SK-N-SH treated with all-trans-retinoic acid at 6 μM for 48 hours (cell line): ENCODE results near the gene ZMIZ1.

Experiments
- ATAC-seq: fragments of 200-7000 bp; cut with Tn5 transposase; 3 replicates; pipeline ENCODE4 v1.9.1; 2020; ENCODE audit warnings: mild to moderate bottlenecking, moderate library complexity
- CSDC2 ChIP-seq: fragments of 250-450 bp; sonication (Bioruptor Pico); IDR thresholded peaks from 2 replicates; pipeline ENCODE4 v1.5.0; 2020; ENCODE audit warnings: mild to moderate bottlenecking, moderate library complexity
- GLIS3 ChIP-seq: fragments of 250-450 bp; sonication (Bioruptor Pico); IDR thresholded peaks from 2 replicates; pipeline ENCODE4 v1.5.0; 2020; ENCODE audit warnings: mild to moderate bottlenecking, moderate library complexity
- ISL1 ChIP-seq: fragments of 250-450 bp; sonication (Bioruptor Pico); IDR thresholded peaks from 2 replicates; pipeline ENCODE4 v2.1.2; 2022; ENCODE audit warnings: mild to moderate bottlenecking, moderate library complexity
- OSR1 ChIP-seq: fragments of 250-450 bp; sonication (Bioruptor Pico); IDR thresholded peaks from 2 replicates; pipeline ENCODE4 v1.8.0; 2022; ENCODE audit warnings: moderate library complexity, mild to moderate bottlenecking, inconsistent platforms
- PPARA ChIP-seq: fragments of 250-450 bp; sonication (Bioruptor Pico); IDR thresholded peaks from 2 replicates; pipeline ENCODE4 v1.5.0; 2020; ENCODE audit warnings: mild to moderate bottlenecking, borderline replicate concordance
- RARB ChIP-seq: fragments of 250-450 bp; sonication (Bioruptor Pico); IDR thresholded peaks from 2 replicates; pipeline ENCODE4 v1.8.0; 2021; ENCODE audit warnings: mild to moderate bottlenecking, moderate library complexity
- SNAI2 ChIP-seq: fragments of 250-450 bp; sonication (Bioruptor Pico); IDR thresholded peaks from 2 replicates; pipeline ENCODE4 v1.5.0; 2020; ENCODE audit warnings: mild to moderate bottlenecking, moderate library complexity
- TCF4 ChIP-seq: fragments of 250-450 bp; sonication (Bioruptor Pico); IDR thresholded peaks from 2 replicates; pipeline ENCODE4 v1.8.0; 2021; ENCODE audit warnings: mild to moderate bottlenecking, moderate library complexity, borderline replicate concordance
- ZFP3 ChIP-seq: fragments of 250-450 bp; sonication (Bioruptor Pico); IDR thresholded peaks from 2 replicates; pipeline ENCODE4 v1.5.0; 2020; ENCODE audit warnings: mild to moderate bottlenecking, moderate library complexity
- ZFP30 ChIP-seq: fragments of 450-650 bp; formaldehyde crosslinking; IDR thresholded peaks from 2 replicates; pipeline ENCODE4 v1.5.0; 2022; ENCODE audit warnings: mild to moderate bottlenecking, moderate library complexity
- ZNF70 ChIP-seq: fragments of 450-650 bp; formaldehyde crosslinking; IDR thresholded peaks from 2 replicates; pipeline ENCODE4 v1.5.0; 2020; ENCODE audit warnings: mild to moderate bottlenecking, moderate library complexity
- ZNF8 ChIP-seq: fragments of 450-650 bp; formaldehyde crosslinking; IDR thresholded peaks from 2 replicates; pipeline ENCODE4 v1.5.0; 2020; ENCODE audit warnings: mild to moderate bottlenecking, moderate library complexity
- TF ChIP-seq, protein P1 (sequence below): fragments of 250-450 bp; sonication (Bioruptor Pico); IDR thresholded peaks from 2 replicates; pipeline ENCODE4 v1.8.0; 2020; ENCODE audit warnings: mild to moderate bottlenecking, moderate library complexity, borderline replicate concordance
- TF ChIP-seq, protein P2 (sequence below): fragments of 250-450 bp; sonication (Bioruptor Pico); IDR thresholded peaks from 2 replicates; pipeline ENCODE4 v1.5.1; 2021; ENCODE audit warnings: mild to moderate bottlenecking, moderate library complexity
- TF ChIP-seq, protein P3 (sequence below): fragments of 250-450 bp; sonication (Bioruptor Pico); IDR thresholded peaks from 2 replicates; pipeline ENCODE4 v1.5.0; 2020; ENCODE audit warnings: mild to moderate bottlenecking, moderate library complexity
- TF ChIP-seq, protein P4 (sequence below): fragments of 250-450 bp; sonication (Bioruptor Pico); IDR thresholded peaks from 2 replicates; pipeline ENCODE4 v1.8.0; 2021; ENCODE audit warnings: low read depth, mild to moderate bottlenecking, moderate library complexity, borderline replicate concordance

The ZMIZ1 gene

DNA sequence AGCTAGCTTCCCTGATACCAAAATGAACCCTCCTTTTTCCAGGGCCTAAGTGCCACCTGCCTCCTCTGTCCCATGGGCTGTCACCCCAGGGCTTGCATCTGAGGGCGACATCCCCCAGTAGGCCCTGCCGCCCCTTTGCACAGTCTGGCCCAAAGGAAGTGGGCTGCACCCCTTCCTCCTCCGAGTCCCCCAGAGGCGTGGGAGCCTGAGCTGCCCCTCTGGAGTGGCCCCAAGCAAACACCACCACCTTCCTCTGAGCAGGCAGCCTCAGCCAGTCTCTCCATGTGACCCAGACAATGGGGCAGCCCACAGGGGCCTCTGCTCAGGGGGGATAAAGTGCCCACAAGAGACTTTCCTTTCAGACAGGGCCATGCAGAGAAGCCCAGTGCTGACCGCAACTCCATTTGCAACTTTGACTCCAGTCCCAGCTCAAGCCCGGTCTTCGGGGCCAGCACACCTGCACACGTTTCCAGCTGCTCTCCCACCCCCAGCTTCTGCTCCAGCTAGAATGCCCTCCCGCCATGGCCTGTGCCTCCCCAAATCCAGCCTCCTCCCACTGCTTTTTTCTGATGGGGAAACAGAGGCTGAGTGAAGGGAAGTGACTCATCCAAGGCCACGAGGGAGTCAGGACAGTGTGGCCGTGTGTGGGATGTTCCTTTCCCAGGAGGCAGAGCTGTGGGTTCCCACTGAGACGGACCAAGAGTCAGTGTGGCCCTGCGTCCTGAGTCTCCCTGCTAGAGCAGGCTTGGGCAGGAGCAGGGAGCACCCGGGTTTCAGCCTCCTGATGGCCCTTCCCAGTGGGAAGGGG, 111.9 kb downstream of the ZMIZ1 start:
- ATAC-seq = no peak
- TF ChIP-seq PPARA (no peak), ISL1 (CRISPR knock-in tag) (no peak)

DNA sequence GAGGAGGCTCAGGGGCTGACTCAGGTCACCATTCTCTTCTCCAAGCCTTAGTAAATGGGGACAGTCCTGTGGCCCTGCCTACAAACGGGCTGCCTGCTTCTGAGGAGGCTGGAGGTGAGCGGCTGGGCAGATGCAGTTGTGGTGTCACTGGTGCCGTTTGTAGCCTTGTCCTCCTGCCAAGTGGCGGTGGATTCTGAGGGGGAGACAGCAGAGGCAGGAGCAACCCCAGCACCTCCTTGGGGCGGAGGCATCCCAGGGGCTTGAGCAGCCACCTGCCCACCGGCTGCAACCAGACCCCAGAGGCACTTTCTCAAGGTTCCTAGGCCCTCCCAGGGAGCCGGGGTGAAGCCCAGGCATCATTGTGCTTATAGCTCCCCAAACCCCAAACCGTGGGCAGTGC, 112.5 kb downstream of the ZMIZ1 start:
- ATAC-seq = no peak
- TF ChIP-seq ZFP3 (CRISPR knock-in tag) = no peak
- TF ChIP-seq GLIS3 (CRISPR knock-in tag) = no peak

DNA sequence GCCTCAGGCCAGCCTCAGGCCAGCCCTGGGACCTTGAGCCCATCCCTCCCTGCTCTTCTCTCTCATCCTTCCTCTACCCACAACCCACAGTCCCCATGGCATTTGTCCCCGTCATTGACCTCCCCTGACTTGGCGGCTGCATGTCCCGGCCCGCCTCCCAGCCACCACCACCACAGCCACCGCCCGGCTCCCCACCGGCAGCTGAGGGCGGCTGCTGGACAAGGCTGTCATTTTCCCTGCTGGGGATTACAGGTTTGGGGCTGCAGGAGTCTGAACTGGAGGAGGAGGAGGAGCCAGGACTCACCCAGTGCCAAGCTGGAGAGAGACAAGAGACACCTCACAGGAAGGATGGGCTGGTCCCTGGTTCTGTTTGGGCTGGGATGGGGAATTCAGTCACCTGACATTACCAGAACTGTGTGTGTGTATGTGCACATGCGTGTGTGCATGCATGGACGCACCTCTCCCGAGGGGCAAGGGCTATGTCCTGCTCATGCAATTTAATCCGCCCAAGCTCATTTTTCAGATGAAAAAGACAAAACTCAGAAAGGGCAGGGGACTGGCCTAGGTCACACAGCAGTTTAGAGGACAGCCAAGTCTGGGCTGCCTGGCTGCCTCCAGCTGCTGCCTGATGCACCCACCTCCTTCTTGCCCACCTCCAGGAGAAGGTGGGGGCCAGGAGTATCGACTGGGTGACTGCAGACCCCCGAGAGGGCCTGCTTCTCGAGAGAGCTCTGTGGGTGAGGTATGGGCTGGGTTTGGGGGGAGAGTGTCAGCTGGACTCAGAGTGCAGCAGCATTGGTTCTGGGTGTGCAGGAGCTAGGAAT, 113.1 kb downstream of the ZMIZ1 start:
- no peak for ATAC-seq
- TF ChIP-seq, protein P1, sequence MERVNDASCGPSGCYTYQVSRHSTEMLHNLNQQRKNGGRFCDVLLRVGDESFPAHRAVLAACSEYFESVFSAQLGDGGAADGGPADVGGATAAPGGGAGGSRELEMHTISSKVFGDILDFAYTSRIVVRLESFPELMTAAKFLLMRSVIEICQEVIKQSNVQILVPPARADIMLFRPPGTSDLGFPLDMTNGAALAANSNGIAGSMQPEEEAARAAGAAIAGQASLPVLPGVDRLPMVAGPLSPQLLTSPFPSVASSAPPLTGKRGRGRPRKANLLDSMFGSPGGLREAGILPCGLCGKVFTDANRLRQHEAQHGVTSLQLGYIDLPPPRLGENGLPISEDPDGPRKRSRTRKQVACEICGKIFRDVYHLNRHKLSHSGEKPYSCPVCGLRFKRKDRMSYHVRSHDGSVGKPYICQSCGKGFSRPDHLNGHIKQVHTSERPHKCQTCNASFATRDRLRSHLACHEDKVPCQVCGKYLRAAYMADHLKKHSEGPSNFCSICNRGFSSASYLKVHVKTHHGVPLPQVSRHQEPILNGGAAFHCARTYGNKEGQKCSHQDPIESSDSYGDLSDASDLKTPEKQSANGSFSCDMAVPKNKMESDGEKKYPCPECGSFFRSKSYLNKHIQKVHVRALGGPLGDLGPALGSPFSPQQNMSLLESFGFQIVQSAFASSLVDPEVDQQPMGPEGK (CRISPR knock-in tag) = no peak
- TF ChIP-seq ZNF70 (CRISPR knock-in tag) (no peak), ZFP30 (CRISPR knock-in tag) (no peak), OSR1 (CRISPR knock-in tag) (no peak), SNAI2 (CRISPR knock-in tag) (no peak), ZNF8 (CRISPR knock-in tag) (no peak)

DNA sequence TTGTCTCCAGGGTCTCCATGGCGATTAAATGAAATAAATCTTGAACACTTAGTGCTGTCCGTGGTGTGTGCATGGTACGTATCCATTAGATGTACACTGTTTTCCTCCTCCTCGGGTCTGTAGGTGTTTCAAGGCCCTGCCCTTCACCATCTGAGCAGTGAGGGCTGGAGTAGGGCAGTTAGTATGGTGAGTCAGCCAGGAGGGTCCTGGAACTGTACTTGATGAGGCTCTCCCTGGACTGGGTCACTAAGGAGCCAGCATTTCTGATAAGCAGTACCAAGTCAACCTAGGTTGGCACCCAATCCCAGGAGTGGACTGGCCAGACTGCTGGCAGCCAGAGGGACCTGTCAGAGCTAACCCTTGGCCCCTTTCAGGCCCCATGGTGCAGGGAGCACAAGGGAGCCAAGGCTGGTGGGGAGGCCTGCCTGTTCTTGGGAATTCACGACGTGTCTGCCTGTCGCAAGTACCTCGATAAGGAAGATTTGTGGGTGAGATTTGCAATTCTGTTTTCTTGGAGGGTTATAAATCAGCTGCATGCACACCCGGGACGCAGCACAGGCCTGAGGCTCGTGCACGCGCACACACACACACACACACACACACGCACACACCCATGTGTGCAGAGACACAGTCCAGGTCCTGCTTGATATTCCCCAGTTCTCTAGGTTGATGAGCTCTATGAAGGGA, 114.2 kb downstream of the ZMIZ1 start:
- ATAC-seq = no peak
- no peak for TF ChIP-seq ISL1 (CRISPR knock-in tag)

DNA sequence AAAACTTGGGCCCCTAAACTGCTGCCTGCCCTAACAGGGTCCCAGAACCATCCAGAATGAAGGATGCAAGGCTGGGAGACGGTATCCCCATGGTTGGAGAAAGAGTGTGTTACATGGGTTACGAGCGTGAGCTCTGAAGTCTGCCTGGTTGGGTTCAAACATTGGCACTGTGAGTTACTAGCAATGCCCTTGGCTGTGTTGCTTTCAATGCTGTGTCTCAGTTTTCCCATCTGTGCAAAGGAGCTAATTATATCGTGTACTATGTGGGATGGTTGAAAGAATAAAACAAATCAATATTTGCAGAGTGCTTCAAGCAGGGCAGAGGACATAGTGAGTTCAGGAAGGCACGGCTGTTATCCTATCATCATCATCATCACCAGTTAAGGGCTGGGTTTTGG, 114.7 kb downstream of the ZMIZ1 start:
- TF ChIP-seq, protein P2, sequence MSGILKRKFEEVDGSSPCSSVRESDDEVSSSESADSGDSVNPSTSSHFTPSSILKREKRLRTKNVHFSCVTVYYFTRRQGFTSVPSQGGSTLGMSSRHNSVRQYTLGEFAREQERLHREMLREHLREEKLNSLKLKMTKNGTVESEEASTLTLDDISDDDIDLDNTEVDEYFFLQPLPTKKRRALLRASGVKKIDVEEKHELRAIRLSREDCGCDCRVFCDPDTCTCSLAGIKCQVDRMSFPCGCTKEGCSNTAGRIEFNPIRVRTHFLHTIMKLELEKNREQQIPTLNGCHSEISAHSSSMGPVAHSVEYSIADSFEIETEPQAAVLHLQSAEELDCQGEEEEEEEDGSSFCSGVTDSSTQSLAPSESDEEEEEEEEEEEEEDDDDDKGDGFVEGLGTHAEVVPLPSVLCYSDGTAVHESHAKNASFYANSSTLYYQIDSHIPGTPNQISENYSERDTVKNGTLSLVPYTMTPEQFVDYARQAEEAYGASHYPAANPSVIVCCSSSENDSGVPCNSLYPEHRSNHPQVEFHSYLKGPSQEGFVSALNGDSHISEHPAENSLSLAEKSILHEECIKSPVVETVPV = no peak
- TF ChIP-seq CSDC2 (CRISPR knock-in tag) = no peak
- TF ChIP-seq, all 23 proteins: peak for 0
- no peak for ATAC-seq

DNA sequence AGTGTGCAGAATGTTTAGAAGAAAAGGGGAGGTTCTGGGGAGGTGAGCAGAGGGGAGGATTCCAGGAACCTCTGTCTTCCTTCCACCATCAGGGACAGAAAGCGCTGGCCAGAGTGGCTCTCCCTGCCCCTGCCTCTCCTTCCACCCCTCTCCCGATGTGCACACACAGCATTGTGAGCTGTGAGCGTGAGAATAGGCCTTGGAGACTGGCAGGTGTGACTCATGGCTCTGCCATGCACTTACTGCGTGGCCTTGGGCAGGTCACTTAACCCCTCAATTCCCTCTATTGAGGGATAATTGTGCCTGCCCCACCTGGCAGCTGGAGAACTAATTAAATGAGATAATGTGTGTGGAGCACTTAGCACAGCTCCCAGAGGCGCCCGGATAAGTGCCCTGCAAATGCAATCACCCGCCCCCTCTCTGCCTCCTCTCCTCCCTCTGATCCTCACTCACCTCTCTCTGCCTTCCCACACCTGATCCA, 115.4 kb downstream of the ZMIZ1 start:
- ATAC-seq = peak; percentile 66

More for the DNA sequence above, 115.4 kb downstream of the ZMIZ1 start:
- TF ChIP-seq, protein P3, sequence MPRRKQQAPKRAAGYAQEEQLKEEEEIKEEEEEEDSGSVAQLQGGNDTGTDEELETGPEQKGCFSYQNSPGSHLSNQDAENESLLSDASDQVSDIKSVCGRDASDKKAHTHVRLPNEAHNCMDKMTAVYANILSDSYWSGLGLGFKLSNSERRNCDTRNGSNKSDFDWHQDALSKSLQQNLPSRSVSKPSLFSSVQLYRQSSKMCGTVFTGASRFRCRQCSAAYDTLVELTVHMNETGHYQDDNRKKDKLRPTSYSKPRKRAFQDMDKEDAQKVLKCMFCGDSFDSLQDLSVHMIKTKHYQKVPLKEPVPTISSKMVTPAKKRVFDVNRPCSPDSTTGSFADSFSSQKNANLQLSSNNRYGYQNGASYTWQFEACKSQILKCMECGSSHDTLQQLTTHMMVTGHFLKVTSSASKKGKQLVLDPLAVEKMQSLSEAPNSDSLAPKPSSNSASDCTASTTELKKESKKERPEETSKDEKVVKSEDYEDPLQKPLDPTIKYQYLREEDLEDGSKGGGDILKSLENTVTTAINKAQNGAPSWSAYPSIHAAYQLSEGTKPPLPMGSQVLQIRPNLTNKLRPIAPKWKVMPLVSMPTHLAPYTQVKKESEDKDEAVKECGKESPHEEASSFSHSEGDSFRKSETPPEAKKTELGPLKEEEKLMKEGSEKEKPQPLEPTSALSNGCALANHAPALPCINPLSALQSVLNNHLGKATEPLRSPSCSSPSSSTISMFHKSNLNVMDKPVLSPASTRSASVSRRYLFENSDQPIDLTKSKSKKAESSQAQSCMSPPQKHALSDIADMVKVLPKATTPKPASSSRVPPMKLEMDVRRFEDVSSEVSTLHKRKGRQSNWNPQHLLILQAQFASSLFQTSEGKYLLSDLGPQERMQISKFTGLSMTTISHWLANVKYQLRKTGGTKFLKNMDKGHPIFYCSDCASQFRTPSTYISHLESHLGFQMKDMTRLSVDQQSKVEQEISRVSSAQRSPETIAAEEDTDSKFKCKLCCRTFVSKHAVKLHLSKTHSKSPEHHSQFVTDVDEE (CRISPR knock-in tag) = peak; percentile 32; the same call in 1 of the 2 replicates
- TF ChIP-seq OSR1 (CRISPR knock-in tag) (no peak), RARB (no peak), ZFP3 (CRISPR knock-in tag) (0 out of 2 replicates have a peak, but pooled peaks have one; percentile 22), TCF4 (CRISPR knock-in tag) (0 out of 2 replicates have a peak, but pooled peaks have one; percentile 13), ISL1 (CRISPR knock-in tag) (peak; percentile 68)
- TF ChIP-seq, protein P4, sequence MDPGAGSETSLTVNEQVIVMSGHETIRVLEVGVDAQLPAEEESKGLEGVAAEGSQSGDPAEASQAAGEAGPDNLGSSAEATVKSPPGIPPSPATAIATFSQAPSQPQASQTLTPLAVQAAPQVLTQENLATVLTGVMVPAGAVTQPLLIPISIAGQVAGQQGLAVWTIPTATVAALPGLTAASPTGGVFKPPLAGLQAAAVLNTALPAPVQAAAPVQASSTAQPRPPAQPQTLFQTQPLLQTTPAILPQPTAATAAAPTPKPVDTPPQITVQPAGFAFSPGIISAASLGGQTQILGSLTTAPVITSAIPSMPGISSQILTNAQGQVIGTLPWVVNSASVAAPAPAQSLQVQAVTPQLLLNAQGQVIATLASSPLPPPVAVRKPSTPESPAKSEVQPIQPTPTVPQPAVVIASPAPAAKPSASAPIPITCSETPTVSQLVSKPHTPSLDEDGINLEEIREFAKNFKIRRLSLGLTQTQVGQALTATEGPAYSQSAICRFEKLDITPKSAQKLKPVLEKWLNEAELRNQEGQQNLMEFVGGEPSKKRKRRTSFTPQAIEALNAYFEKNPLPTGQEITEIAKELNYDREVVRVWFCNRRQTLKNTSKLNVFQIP (CRISPR knock-in tag) = no peak
- TF ChIP-seq, all 23 proteins: peak for 4
